Endometrium (tissue), 2 donors: ENCODE measurements around the gene SYNGR4.
"Not testable (repeated sequence)": the region's sequence is repeated elsewhere in the genome, so short reads cannot be mapped to it uniquely, and the experiment has no call there.

ENCODE experiments used
- FAIRE-seq: peaks from 2 replicates; lab custom pipeline; 2012; peaks lifted over from hg19 to GRCh38; lab: Jason Lieb, UNC
- donor health status: control.
- donor health status: control.

Gene SYNGR4

GRCh38 chr19:48371771-48372170 is 7.6 kb downstream of the SYNGR4 start:
- FAIRE-seq = not testable (repeated sequence)

- FAIRE-seq = no peak
Measured at GRCh38 chr19:48372904-48373303, 8.7 kb downstream of the SYNGR4 start.

GRCh38 chr19:48373567-48373966 is 9.4 kb downstream of the SYNGR4 start:
- no peak for FAIRE-seq

- no peak for FAIRE-seq
Measured at GRCh38 chr19:48378194-48378570, 14.0 kb downstream of the SYNGR4 start.

- no peak for FAIRE-seq
Measured at GRCh38 chr19:48379058-48379457, 14.9 kb downstream of the SYNGR4 start.

GRCh38 chr19:48381178-48381950 is 17.2 kb downstream of the SYNGR4 start:
- FAIRE-seq = no peak

GRCh38 chr19:48382286-48382685 is 18.1 kb downstream of the SYNGR4 start:
- FAIRE-seq = no peak

GRCh38 chr19:48385461-48386087 is 21.4 kb downstream of the SYNGR4 start:
- FAIRE-seq = no peak

GRCh38 chr19:48386981-48387380 is 22.8 kb downstream of the SYNGR4 start:
- no peak for FAIRE-seq

GRCh38 chr19:48390188-48391099 is 26.3 kb downstream of the SYNGR4 start:
- peak; percentile 95 for FAIRE-seq

- no peak for FAIRE-seq
Measured at GRCh38 chr19:48391100-48392005, 27.2 kb downstream of the SYNGR4 start, which contains the start of gene KDELR1. TSS of gene KDELR1 (minus strand) at chr19:48391551. CDS start at chr19:48391358, 193 bp downstream.

GRCh38 chr19:48392006-48392344 is 27.8 kb downstream of the SYNGR4 start:
- not testable (repeated sequence) for FAIRE-seq

- no peak for FAIRE-seq
Measured at GRCh38 chr19:48392860-48393558, 28.8 kb downstream of the SYNGR4 start.

- FAIRE-seq = no peak
Measured at GRCh38 chr19:48393559-48394330, 29.6 kb downstream of the SYNGR4 start, which contains the start of gene GRIN2D. TSS of gene GRIN2D (plus strand) at chr19:48393668. CDS start at chr19:48398393, 4,725 bp downstream.

- no peak for FAIRE-seq
Measured at GRCh38 chr19:48394331-48395169, 30.4 kb downstream of the SYNGR4 start.

GRCh38 chr19:48395170-48395455 is 30.9 kb downstream of the SYNGR4 start:
- FAIRE-seq = no peak

GRCh38 chr19:48395499-48395898 is 31.3 kb downstream of the SYNGR4 start:
- FAIRE-seq = no peak

GRCh38 chr19:48396016-48396823 is 32.1 kb downstream of the SYNGR4 start:
- FAIRE-seq = no peak

- no peak for FAIRE-seq
Measured at GRCh38 chr19:48396824-48397176, 32.6 kb downstream of the SYNGR4 start.
